IPS-18a (cell line): Measurements from ENCODE around the gene GPD2.

Experiments
- H3K27ac ChIP-seq: one replicate; pipeline ENCODE4 v1.5.1; 2013; ENCODE audit warnings: low read length
- H3K27me3 ChIP-seq: one replicate; pipeline ENCODE4 v1.6.1; 2013; ENCODE audit warnings: mild to moderate bottlenecking, low read length; ENCODE audit not compliant: control insufficient read depth, insufficient read depth
- H3K36me3 ChIP-seq: one replicate; pipeline ENCODE4 v1.6.1; 2013; ENCODE audit warnings: low read depth, low read length; ENCODE audit not compliant: control insufficient read depth
- H3K4me1 ChIP-seq: one replicate; pipeline ENCODE4 v1.6.1; 2013; ENCODE audit warnings: low read depth, low read length; ENCODE audit not compliant: control insufficient read depth
- H3K4me3 ChIP-seq: one replicate; pipeline ENCODE4 v1.5.1; 2013; ENCODE audit warnings: low read length
- H3K9ac ChIP-seq: one replicate; pipeline ENCODE4 v1.6.1; 2013; ENCODE audit warnings: mild to moderate bottlenecking, low read length, moderate library complexity
- H3K9me3 ChIP-seq: one replicate; pipeline ENCODE4 v1.6.1; 2013; ENCODE audit warnings: low read depth, low read length; ENCODE audit not compliant: control insufficient read depth

The GPD2 gene

GRCh38 chr2:156437931-156438410 lies 1.8 kb downstream of the GPD2 start:
- no peaks in the 10 kb centered on the region for H3K27me3 ChIP-seq
- peaks cover 23% of the 10 kb centered on the region for H3K4me1 ChIP-seq
- H3K4me3 ChIP-seq, result no peak overlapping the region
- H3K9ac ChIP-seq, result no peak overlapping the region
- no peaks in the 10 kb centered on the region for H3K9me3 ChIP-seq
- no peaks in the 10 kb centered on the region for H3K36me3 ChIP-seq
- H3K27ac ChIP-seq, result no peak overlapping the region

GRCh38 chr2:156443089-156443488 lies 6.9 kb downstream of the GPD2 start:
- Histone ChIP-seq H3K4me1 (peaks cover 2% of the 10 kb centered on the region), H3K27me3 (no peaks in the 10 kb centered on the region), H3K9ac (no peak overlapping the region), H3K9me3 (no peaks in the 10 kb centered on the region), H3K36me3 (no peaks in the 10 kb centered on the region), H3K4me3 (no peak overlapping the region), H3K27ac (no peak overlapping the region)

GRCh38 chr2:156445296-156446220 lies 9.4 kb downstream of the GPD2 start:
- no peaks in the 10 kb centered on the region for H3K4me1 ChIP-seq

DNA sequence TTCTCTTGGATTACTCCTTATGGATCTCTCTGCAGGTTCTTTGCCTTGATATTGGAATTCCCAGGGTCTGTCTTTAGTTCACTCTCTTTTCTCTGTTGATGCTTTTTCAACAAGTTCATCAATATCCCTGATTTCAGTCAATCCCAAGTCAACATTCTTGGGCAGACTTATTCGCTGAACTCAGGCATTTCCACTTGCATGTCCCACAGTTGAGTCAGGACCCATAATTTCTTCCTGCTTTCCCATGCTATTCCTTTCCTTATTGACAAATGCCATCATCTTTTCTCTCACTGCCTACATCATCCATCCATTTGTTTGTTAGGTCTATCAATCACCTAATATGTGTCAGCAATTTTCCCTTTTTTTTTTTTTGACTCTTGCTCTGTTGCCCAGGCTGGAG lies 11.6 kb downstream of the GPD2 start:
- Histone ChIP-seq H3K4me1 (no peaks in the 10 kb centered on the region), H3K9me3 (no peaks in the 10 kb centered on the region), H3K36me3 (no peaks in the 10 kb centered on the region), H3K27me3 (no peaks in the 10 kb centered on the region), H3K9ac (no peak overlapping the region), H3K4me3 (no peak overlapping the region), H3K27ac (no peak overlapping the region)

More at GRCh38 chr2:156445296-156446220, 9.4 kb downstream of the GPD2 start:
- no peaks in the 10 kb centered on the region for H3K27me3 ChIP-seq
- no peak overlapping the region for H3K4me3 ChIP-seq
- no peak overlapping the region for H3K9ac ChIP-seq
- H3K36me3 ChIP-seq, result no peaks in the 10 kb centered on the region
- no peaks in the 10 kb centered on the region for H3K9me3 ChIP-seq
- no peak overlapping the region for H3K27ac ChIP-seq

GRCh38 chr2:156448766-156449165 lies 12.6 kb downstream of the GPD2 start:
- H3K27me3 ChIP-seq, result no peaks in the 10 kb centered on the region
- H3K4me3 ChIP-seq, result no peak overlapping the region
- no peaks in the 10 kb centered on the region for H3K4me1 ChIP-seq
- H3K9ac ChIP-seq, result no peak overlapping the region
- no peaks in the 10 kb centered on the region for H3K9me3 ChIP-seq
- no peak overlapping the region for H3K27ac ChIP-seq
- no peaks in the 10 kb centered on the region for H3K36me3 ChIP-seq

- Histone ChIP-seq H3K4me3 (no peak overlapping the region), H3K4me1 (peaks cover 3% of the 10 kb centered on the region), H3K27ac (no peak overlapping the region), H3K9me3 (no peaks in the 10 kb centered on the region), H3K27me3 (no peaks in the 10 kb centered on the region), H3K9ac (no peak overlapping the region), H3K36me3 (no peaks in the 10 kb centered on the region)
Observed at GRCh38 chr2:156452971-156453370, 16.8 kb downstream of the GPD2 start.

DNA sequence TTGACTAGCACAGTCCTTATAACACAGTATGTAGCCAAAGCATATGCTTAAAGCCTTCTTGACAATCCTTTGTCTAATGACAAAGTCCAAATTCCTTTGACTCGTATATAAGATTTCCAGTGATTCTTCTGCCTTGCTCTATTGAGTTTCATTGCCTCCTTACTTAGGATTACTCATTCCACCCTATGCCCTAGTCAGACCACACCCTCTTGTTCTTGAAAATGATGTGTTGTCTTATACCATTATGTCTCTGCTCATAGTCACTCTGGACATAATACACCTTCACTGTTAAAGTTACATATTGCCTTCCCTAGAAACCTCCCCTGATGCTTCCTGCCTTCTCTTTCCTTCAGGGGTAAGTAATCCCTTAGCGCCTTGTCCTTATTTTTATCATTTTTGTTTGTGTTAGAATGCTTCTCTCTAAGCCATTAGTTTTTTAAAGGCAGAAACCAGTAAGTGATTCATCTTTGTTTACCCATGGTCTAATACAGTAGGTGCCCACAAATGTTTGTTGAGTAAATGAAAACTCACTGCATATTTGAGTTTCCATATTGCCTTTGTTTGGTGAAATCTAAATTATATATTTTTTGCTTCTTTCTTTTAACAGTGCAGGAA lies 19.3 kb downstream of the GPD2 start:
- peaks cover 3% of the 10 kb centered on the region for H3K4me1 ChIP-seq
- no peaks in the 10 kb centered on the region for H3K27me3 ChIP-seq
- no peak overlapping the region for H3K4me3 ChIP-seq
- no peak overlapping the region for H3K27ac ChIP-seq
- H3K36me3 ChIP-seq, result no peaks in the 10 kb centered on the region
- no peak overlapping the region for H3K9ac ChIP-seq
- no peaks in the 10 kb centered on the region for H3K9me3 ChIP-seq

- H3K36me3 ChIP-seq, result no peaks in the 10 kb centered on the region
- no peak overlapping the region for H3K4me3 ChIP-seq
- H3K27ac ChIP-seq, result no peak overlapping the region
- no peak overlapping the region for H3K9ac ChIP-seq
- H3K9me3 ChIP-seq, result no peaks in the 10 kb centered on the region
- H3K27me3 ChIP-seq, result no peaks in the 10 kb centered on the region
- H3K4me1 ChIP-seq, result peaks cover 3% of the 10 kb centered on the region
Observed at GRCh38 chr2:156456616-156457015, 20.4 kb downstream of the GPD2 start.

DNA sequence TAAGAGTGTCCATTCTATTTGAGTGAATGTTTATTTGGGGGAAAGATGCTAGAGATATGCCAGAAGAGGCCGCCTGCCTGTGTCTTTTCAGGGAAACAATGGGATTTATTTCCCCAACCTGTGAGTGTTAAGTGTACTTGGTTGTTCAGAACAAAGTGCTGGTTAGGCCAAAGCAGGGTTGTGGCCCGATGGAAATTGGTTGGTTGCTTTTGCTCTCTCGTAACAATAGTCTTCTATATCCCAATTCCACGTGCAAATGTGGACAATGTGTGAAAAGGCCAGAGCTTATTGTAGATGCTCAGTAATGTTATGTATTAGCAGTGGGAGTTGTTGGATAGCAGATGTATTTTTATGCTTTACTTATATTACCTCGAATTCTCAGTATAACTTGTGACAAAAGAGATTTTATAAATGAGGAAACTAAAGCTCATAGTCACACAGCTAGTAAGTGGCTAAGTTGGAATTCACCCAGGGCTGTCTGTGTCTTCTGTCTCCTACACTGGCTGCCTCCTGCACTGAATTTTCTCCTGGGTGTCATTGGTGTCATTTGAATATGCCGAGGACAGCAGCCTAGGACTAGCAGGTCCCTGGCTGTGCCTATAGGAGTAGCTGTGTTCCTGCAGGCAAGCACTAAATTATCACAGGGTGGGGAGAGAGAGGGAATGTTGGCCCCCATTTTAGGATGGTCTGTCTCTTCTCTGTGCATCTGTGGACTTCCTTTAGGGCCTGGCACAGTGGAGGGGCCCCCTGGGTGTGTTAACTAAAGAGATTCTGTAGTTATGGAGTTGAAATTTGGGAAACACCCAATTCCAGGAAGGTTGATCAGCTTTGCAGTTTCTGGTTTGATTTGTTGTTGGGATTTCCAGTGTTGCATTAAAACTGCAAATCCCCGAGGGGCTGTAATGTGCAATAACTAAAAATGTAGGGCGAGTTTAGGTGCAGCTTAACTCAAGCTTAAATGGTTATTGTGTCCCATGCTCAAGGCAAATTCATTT lies 21.6 kb downstream of the GPD2 start:
- H3K27ac ChIP-seq, result no peak overlapping the region
- H3K9ac ChIP-seq, result no peak overlapping the region
- no peaks in the 10 kb centered on the region for H3K36me3 ChIP-seq
- H3K27me3 ChIP-seq, result no peaks in the 10 kb centered on the region
- peaks cover 3% of the 10 kb centered on the region for H3K4me1 ChIP-seq
- H3K9me3 ChIP-seq, result no peaks in the 10 kb centered on the region
- H3K4me3 ChIP-seq, result no peak overlapping the region

GRCh38 chr2:156459720-156460119 lies 23.5 kb downstream of the GPD2 start:
- Histone ChIP-seq H3K4me1 (peaks cover 3% of the 10 kb centered on the region), H3K9ac (no peak overlapping the region), H3K9me3 (no peaks in the 10 kb centered on the region), H3K4me3 (no peak overlapping the region), H3K27me3 (no peaks in the 10 kb centered on the region), H3K27ac (no peak overlapping the region), H3K36me3 (no peaks in the 10 kb centered on the region)

GRCh38 chr2:156464106-156464505 lies 27.9 kb downstream of the GPD2 start:
- no peaks in the 10 kb centered on the region for H3K36me3 ChIP-seq
- H3K9me3 ChIP-seq, result no peaks in the 10 kb centered on the region
- no peaks in the 10 kb centered on the region for H3K27me3 ChIP-seq
- H3K4me3 ChIP-seq, result no peak overlapping the region
- H3K27ac ChIP-seq, result no peak overlapping the region
- H3K4me1 ChIP-seq, result peaks cover 11% of the 10 kb centered on the region
- no peak overlapping the region for H3K9ac ChIP-seq
